Activated T-helper 1 cell treated with anti-CD3 and anti-CD28 coated beads, Interleukin-12 subunit alpha, Interleukin-12 subunit beta, Interleukin-2, Interleukin-4 antibody, amounts not matched to agents 30 ng/mL and 10 ng/mL and 1 ng/mL, durations not matched to agents 14 hours and 24 hours and 36 hours (primary cell): ENCODE measurements around the gene EXOC3L1. TPM values are rescaled to one million over a fixed set of nuclear protein-coding genes. Genes with fewer than 3 reads are reported as not detected.

Experiments used
- DNase-seq: peaks from one replicate; pipeline ENCODE4 v3.0.0; 2021; ENCODE audit warnings: low spot score
- H3K27ac Mint-ChIP-seq: one replicate; pipeline ENCODE4 v1.8.0; 2021; ENCODE audit warnings: mild to moderate bottlenecking, mixed read lengths
- H3K27me3 Mint-ChIP-seq: one replicate; pipeline ENCODE4 v1.8.0; 2022; ENCODE audit warnings: mild to moderate bottlenecking, moderate library complexity, mixed read lengths; ENCODE audit not compliant: insufficient read depth
- H3K36me3 Mint-ChIP-seq: one replicate; pipeline ENCODE4 v1.8.0; 2021; ENCODE audit warnings: low read depth, mixed read lengths
- H3K4me1 Mint-ChIP-seq: one replicate; pipeline ENCODE4 v1.8.0; 2021; ENCODE audit warnings: low read depth, mixed read lengths
- H3K4me3 Mint-ChIP-seq: one replicate; pipeline ENCODE4 v1.8.0; 2021; ENCODE audit warnings: mild to moderate bottlenecking, moderate library complexity, mixed read lengths
- H3K9me3 Mint-ChIP-seq: one replicate; pipeline ENCODE4 v1.8.0; 2021; ENCODE audit warnings: mixed read lengths
- intact Hi-C: fragments of 100-400 bp; cut with micrococcal nuclease; formaldehyde crosslinking; loops from one replicate; pipeline ENCODE4 v1.15.1; 2024
- total RNA-seq: library from RNA; stranded (reverse); gene quantifications from 2 replicates; pipeline ENCODE4 v1.2.3, GENCODE V29; 2022

EXOC3L1 gene
- total RNA-seq, 1 donor from 2014 or later: 0.34 TPM

DNA sequence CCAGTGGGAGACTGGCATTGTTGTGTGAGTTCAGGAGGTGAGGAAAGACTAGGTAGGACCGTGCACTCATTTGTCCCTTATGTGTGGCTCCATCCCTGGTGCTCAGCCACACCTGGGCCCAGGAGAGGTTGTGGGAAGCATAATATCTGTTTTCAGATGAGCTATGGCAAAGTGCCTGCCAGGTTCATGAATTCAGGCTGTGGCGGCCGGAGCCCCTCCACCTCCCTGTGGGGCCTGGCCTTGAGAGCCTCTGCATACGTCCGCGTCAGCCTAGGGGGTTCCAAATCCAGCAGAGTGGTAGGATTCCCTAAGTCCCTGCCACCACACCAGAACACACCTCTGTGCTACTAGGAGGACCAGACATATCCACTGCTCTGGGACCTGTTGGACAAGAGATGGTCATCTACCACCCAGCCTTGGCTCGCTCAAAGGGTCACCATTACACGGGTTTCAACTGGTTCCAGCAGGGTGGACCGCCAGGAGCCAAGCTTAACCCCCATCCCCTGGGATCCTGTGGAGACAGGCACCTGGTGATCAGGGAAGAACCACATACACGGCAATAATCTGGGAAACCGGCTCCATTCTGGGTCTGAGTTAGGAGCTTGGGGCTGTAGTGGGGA lies 41.2 kb downstream of the EXOC3L1 start:
- Mint-ChIP-seq H3K27me3 (no peaks in the 10 kb centered on the region), H3K27ac (peak overlapping the region; percentile 12), H3K36me3 (peaks cover 33% of the 10 kb centered on the region), H3K9me3 (no peaks in the 10 kb centered on the region), H3K4me1 (peaks cover 24% of the 10 kb centered on the region), H3K4me3 (peak overlapping the region; percentile 62)
- no peak for DNase-seq
- intact Hi-C loops: no loop called here

DNA sequence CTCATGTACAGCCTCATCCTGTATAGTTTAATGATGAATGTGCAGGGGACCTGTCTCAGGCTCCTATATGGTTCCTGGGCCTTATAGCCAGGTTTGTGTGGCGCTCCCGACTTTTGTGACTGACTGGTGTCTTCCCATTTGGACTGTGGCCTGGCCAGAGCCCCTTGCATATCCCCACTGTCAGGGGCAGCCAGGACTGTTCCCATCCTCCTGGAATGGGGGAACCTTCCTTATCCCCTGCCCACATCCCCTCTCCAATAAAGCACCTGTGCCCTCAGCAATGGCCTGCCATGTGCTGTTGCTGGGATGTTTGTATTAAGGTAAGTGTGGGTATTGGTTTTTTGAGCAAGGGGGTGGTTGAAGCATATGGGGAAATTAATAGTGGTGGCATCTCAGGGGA lies 41.7 kb downstream of the EXOC3L1 start:
- no peak for DNase-seq
- Mint-ChIP-seq H3K9me3 (no peaks in the 10 kb centered on the region), H3K36me3 (peaks cover 35% of the 10 kb centered on the region), H3K27me3 (no peaks in the 10 kb centered on the region), H3K27ac (no peak overlapping the region), H3K4me1 (peaks cover 19% of the 10 kb centered on the region), H3K4me3 (peak overlapping the region; percentile 62)
- intact Hi-C loops: no loop called here

DNA sequence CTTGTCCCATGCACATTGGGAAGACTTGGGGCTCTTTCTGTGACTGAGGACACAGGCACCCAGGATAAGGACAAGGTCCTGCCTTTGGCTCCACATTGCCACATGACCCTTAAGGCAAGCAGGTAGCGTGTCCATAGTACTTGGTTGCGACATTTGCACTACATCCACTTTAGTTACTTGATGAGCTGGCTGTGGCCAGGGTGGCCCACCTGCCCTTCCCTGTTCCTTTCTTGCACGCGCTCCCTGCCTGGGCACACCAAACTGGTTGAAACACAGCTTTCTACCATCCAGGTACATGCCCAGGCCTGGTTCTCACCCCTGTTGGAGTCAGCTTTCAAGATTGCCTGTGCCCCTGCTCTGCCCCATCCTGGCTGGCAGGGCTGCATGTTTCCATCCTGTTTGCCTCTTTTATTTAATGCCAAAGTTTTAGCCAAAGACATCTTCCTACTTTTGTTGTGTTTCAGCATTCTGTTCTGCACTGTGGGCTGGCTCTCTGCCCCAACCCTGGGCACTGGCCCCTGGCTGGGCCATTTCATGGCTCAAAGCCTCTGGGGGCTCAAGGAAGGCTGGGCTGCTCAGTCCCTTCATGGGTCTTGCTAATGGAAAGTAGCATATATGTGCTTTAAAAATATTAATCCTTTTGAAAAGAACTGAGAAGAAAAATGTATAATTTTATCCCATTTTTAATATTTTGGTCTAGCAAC lies 42.3 kb downstream of the EXOC3L1 start:
- H3K27ac Mint-ChIP-seq: peak overlapping the region; percentile 34

DNA sequence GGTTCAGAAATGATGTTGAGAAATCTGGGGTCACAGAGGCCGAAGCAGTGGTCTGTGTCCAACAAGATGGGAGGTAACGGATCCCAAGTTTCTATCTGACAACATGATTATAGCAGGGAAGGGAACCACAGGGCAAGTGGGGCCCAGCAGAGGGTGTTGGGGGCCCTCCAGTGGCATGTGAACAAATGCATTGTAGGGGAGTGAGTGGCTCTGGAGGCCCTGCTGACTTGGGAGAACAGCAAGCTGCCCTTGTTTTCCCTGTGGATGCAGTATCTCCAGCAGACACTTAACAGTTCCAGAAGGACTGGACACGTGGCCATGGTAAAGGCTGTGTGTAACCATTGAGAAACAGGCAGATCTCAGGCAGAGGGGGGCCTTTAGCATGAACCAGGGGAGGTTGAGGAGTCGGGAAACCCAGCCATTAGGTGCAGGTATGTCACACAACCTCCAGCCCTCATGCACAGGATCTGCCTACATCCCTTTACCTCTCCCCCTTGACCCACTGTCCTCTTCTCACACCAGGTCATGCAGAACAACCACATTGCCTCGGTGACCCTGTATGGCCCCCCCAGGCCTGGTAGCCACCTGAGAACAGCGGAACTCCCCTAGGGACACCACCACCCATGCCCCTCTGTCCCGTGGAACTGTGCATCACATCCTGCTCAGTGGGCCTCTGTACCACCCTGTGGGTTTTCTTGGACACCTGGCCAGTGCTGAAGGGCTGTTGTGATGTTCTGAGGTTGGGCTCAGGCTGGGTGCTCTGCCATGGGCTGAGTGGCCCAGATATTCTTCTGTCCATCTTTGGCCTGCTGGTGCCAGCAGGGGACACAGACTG lies 43.2 kb downstream of the EXOC3L1 start:
- H3K4me1 Mint-ChIP-seq: peaks cover 7% of the 10 kb centered on the region
- intact Hi-C loops: no loop called here
- H3K27me3 Mint-ChIP-seq: no peaks in the 10 kb centered on the region
- no peak for DNase-seq
- no peak overlapping the region for H3K27ac Mint-ChIP-seq
- peaks cover 33% of the 10 kb centered on the region for H3K36me3 Mint-ChIP-seq
- H3K4me3 Mint-ChIP-seq: no peak overlapping the region
- no peaks in the 10 kb centered on the region for H3K9me3 Mint-ChIP-seq

More for the DNA sequence above, 42.3 kb downstream of the EXOC3L1 start:
- H3K36me3 Mint-ChIP-seq: peaks cover 34% of the 10 kb centered on the region
- H3K27me3 Mint-ChIP-seq: no peaks in the 10 kb centered on the region
- H3K4me1 Mint-ChIP-seq: peaks cover 13% of the 10 kb centered on the region
- no peak overlapping the region for H3K4me3 Mint-ChIP-seq
- DNase-seq: no peak
- no peaks in the 10 kb centered on the region for H3K9me3 Mint-ChIP-seq
- intact Hi-C loops: no loop called here

DNA sequence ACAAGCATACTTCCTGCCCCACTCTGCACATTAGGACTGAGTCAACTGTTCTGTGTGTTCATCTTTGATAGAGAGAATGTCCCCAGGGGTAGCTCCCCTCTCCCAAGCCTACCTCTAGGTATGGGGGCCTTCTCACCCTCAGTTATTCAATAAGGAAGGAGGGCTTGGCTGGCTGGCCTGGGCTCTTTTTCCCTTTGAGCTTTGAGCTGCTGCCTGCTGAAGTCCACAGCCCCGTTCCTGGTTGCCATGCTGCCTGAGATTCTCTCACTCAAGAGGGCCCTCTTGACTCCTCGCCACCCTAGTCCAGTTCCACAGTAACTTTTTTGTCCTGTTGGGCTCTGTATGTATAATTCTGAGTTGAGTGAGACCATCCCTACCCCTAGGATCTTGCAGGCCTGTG lies 44.2 kb downstream of the EXOC3L1 start:
- no peaks in the 10 kb centered on the region for H3K27me3 Mint-ChIP-seq
- no peak overlapping the region for H3K27ac Mint-ChIP-seq
- no peak overlapping the region for H3K4me3 Mint-ChIP-seq
- no peak for DNase-seq
- intact Hi-C loops: no loop called here
- no peaks in the 10 kb centered on the region for H3K4me1 Mint-ChIP-seq
- peaks cover 38% of the 10 kb centered on the region for H3K36me3 Mint-ChIP-seq
- no peaks in the 10 kb centered on the region for H3K9me3 Mint-ChIP-seq

DNA sequence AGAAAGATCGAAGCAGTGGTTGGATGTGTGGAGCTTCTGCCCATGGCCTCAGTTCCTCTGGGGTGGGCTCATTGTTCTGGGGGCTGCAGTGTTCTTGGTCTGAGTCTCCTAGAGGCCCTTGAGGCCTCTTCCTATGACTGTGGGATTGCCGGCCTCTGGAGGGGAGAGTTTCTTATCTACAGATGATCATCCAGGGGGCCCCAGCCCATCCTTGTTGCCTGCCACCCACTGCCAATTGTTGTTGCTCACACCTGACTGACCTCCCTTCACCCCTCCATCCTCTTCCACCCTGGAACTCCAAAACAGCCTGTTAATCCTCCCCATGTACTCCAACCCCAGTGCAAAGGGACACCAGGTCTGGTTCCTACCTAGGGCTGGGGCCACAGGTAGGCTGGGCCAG lies 45.0 kb downstream of the EXOC3L1 start:
- Mint-ChIP-seq H3K27ac (peak overlapping the region; percentile 2), H3K27me3 (no peaks in the 10 kb centered on the region), H3K9me3 (no peaks in the 10 kb centered on the region), H3K4me3 (no peak overlapping the region), H3K36me3 (peaks cover 45% of the 10 kb centered on the region), H3K4me1 (no peaks in the 10 kb centered on the region)
- intact Hi-C loops: no loop called here
- no peak for DNase-seq

DNA sequence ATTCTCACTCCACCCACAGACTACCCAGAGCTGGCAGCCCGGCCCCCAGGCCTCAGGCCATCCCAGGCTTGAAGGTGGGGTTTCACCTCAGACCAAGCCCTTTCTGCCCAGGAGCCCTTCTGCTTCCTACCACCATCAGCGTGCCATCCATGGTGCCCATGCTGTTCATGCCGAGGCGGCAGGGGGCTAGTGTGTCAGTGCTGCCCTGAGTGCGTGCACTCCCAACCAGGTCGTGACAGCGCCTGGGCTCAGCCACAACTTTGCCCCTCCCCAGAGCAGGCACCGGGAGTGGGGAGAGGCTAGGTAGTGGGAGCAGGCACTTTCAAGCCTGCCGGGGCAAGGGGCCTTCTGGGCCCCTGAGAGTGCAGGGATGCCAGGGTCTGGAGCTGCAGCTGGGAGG lies 47.6 kb downstream of the EXOC3L1 start:
- Mint-ChIP-seq H3K36me3 (peaks cover 34% of the 10 kb centered on the region), H3K4me1 (no peaks in the 10 kb centered on the region), H3K27me3 (no peaks in the 10 kb centered on the region), H3K4me3 (no peak overlapping the region), H3K27ac (no peak overlapping the region), H3K9me3 (no peaks in the 10 kb centered on the region)
- intact Hi-C loops: no loop called here
- DNase-seq: no peak

DNA sequence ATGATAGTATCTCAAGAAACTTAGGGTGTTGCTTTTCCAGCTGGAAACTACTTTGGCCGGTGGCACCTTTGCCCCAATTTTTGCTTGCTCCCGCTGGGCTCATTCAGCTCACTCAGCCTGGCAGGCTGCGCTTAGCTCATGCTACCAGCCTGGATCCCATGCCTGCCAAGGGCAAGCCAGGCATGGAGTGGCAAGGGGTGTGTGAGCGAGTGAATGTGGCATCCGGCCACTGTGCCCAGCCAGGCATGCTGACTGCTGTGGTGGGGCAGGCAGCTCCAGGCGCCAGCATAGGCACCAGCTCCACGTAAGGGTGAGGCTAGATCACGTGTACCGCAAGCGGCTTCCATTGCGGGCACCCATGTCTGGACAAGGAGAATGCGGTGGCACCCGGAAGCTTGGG lies 48.5 kb downstream of the EXOC3L1 start:
- no peaks in the 10 kb centered on the region for H3K9me3 Mint-ChIP-seq
- H3K4me1 Mint-ChIP-seq: no peaks in the 10 kb centered on the region
- no peak for DNase-seq
- intact Hi-C loops: no loop called here
- H3K27ac Mint-ChIP-seq: no peak overlapping the region
- H3K4me3 Mint-ChIP-seq: no peak overlapping the region
- H3K36me3 Mint-ChIP-seq: peaks cover 34% of the 10 kb centered on the region
- H3K27me3 Mint-ChIP-seq: no peaks in the 10 kb centered on the region

DNA sequence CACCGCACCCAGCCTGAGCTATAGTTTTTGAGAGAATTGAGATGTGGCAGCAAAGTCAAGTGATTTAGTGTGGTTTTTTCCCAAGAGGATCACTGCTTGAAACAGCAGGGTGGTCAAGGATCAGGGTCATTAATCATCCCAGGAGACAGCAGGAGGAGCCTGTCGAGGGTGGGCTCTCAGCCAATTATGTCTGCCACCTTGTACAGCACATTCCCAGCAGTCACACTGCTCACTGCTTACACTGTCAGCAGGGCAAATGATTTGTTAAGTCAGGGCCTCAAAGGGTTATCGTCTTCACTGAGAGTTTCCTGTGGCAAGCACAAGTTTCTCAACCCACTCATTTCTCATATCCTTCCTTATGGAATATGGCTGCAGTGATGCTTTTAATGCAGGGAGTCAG lies 52.3 kb downstream of the EXOC3L1 start:
- Mint-ChIP-seq H3K27me3 (no peaks in the 10 kb centered on the region), H3K9me3 (no peaks in the 10 kb centered on the region), H3K4me3 (no peak overlapping the region), H3K4me1 (no peaks in the 10 kb centered on the region), H3K27ac (no peak overlapping the region), H3K36me3 (peaks cover 29% of the 10 kb centered on the region)
- no peak for DNase-seq
- intact Hi-C loops: no loop called here

Other genes with a start within 250 kb of the EXOC3L1 start
- 5.6 and 7.3 TPM in 2 replicates for gene CES3, start 228.9 kb downstream of the EXOC3L1 start, total RNA-seq
- gene CES4A, start 201.5 kb downstream of the EXOC3L1 start, total RNA-seq: 33.2 and 34.2 TPM in 2 replicates
- 171 and 175 TPM in 2 replicates for gene CBFB, start 161.0 kb downstream of the EXOC3L1 start, total RNA-seq
- 20.5 and 20.6 TPM in 2 replicates for gene PHAF1, start 80.2 kb downstream of the EXOC3L1 start, total RNA-seq
- 6.2 TPM in 2 replicates for gene B3GNT9, start 39.1 kb downstream of the EXOC3L1 start, total RNA-seq
- 29.0 TPM in 2 replicates for gene TRADD, start 30.2 kb downstream of the EXOC3L1 start, total RNA-seq
- 19.3 and 22.4 TPM in 2 replicates for gene FBXL8, start 30.2 kb downstream of the EXOC3L1 start, total RNA-seq
- gene HSF4, start 25.4 kb downstream of the EXOC3L1 start, total RNA-seq: 30.3 and 36.8 TPM in 2 replicates
- 19.0 and 22.9 TPM in 2 replicates for gene NOL3, start 19.6 kb downstream of the EXOC3L1 start, total RNA-seq
- gene MATCAP1, start 6.2 kb downstream of the EXOC3L1 start, total RNA-seq: 45.5 and 48.2 TPM in 2 replicates
- 174 and 181 TPM in 2 replicates for gene E2F4, start 2.0 kb upstream of the EXOC3L1 start, total RNA-seq
- gene ELMO3, start 9.0 kb upstream of the EXOC3L1 start, total RNA-seq: 8.5 and 9.0 TPM in 2 replicates
- gene TMEM208, start 37.0 kb upstream of the EXOC3L1 start, total RNA-seq: 68.5 and 72.4 TPM in 2 replicates
- 116 and 119 TPM in 2 replicates for gene FHOD1, start 57.3 kb upstream of the EXOC3L1 start, total RNA-seq
- gene SLC9A5, start 58.8 kb upstream of the EXOC3L1 start, total RNA-seq: 5.1 TPM in 2 replicates
- gene PLEKHG4, start 89.4 kb upstream of the EXOC3L1 start, total RNA-seq: 39.6 and 42.3 TPM in 2 replicates
- 0.22 and 0.62 TPM in 2 replicates for gene KCTD19, start 136.6 kb upstream of the EXOC3L1 start, total RNA-seq
- gene LRRC36, start 136.7 kb upstream of the EXOC3L1 start, total RNA-seq: 0.22 and 0.23 TPM in 2 replicates
- not detected in 2 replicates for gene TPPP3, start 203.4 kb upstream of the EXOC3L1 start, total RNA-seq
- 0.76 and 0.88 TPM in 2 replicates for gene ZDHHC1, start 226.3 kb upstream of the EXOC3L1 start, total RNA-seq
- gene HSD11B2, start 241.0 kb upstream of the EXOC3L1 start, total RNA-seq: 3.6 and 5.0 TPM in 2 replicates